Gastroesophageal sphincter (tissue), 3 donors: Measurements from ENCODE around the gene SYCP2L.
"Not testable (repeated sequence)": the region's sequence is repeated elsewhere in the genome, so short reads cannot be mapped to it uniquely, and the experiment has no call there.

ENCODE experiments used
- POLR2A ChIP-seq, 2 donors: fragments of 450-650 bp; IDR thresholded peaks; one replicate each; pipeline ENCODE4 v1.6.1; 2017; ENCODE audit warnings: antibody characterized with exemption in 2 of 2, mild to moderate bottlenecking in 2 of 2, moderate library complexity in 1 of 2
- TF ChIP-seq, protein P1 (sequence below), 4 experiments: fragments of 200-600 bp in 2 of 4; fragments of 450-650 bp in 2 of 4; sonication (generic) in 1 of 4; IDR thresholded peaks; one replicate each; pipeline ENCODE4 v1.5.1; 2017 to 2019; ENCODE audit warnings: antibody characterized with exemption in 4 of 4, mild to moderate bottlenecking in 2 of 4, moderate library complexity in 2 of 4

DNA sequence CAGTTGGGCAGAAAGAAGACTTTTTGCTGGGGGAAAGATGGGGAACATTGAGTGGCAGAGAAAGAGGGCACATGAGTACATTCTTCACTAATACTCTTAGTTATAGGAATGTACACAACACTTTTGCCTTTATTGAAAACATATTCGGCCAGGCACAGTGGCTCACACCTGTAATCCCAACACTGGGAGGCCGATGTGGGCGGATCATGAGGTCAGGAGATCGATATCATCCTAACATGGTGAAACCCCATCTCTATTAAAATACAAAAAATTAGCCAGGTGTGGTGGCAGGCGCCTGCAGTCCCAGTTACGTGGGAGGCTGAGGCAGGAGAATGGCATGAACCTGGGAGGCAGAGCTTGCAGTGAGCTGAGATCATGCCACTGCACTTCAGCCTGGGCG is 23.8 kb upstream of the SYCP2L start:
- TF ChIP-seq, protein P1, sequence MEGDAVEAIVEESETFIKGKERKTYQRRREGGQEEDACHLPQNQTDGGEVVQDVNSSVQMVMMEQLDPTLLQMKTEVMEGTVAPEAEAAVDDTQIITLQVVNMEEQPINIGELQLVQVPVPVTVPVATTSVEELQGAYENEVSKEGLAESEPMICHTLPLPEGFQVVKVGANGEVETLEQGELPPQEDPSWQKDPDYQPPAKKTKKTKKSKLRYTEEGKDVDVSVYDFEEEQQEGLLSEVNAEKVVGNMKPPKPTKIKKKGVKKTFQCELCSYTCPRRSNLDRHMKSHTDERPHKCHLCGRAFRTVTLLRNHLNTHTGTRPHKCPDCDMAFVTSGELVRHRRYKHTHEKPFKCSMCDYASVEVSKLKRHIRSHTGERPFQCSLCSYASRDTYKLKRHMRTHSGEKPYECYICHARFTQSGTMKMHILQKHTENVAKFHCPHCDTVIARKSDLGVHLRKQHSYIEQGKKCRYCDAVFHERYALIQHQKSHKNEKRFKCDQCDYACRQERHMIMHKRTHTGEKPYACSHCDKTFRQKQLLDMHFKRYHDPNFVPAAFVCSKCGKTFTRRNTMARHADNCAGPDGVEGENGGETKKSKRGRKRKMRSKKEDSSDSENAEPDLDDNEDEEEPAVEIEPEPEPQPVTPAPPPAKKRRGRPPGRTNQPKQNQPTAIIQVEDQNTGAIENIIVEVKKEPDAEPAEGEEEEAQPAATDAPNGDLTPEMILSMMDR (IDR thresholded peaks at IDR 0.05), result not testable (repeated sequence)
- not testable (repeated sequence) for TF ChIP-seq POLR2A (IDR thresholded peaks at IDR 0.05)
